Skin epidermis (tissue), 12 donors: ENCODE measurements around the gene TSPAN9.
A peak's percentile ranks its signal among the peaks of the same experiment; 100 is the strongest.

Experiments used
- H3K27ac ChIP-seq, 21 experiments: fragments of 200-600 bp; sonication (generic) in 11 of 21; one replicate each; pipeline ENCODE4 v1.5.0; 2020; ENCODE audit warnings: mild to moderate bottlenecking in 3 of 21, inconsistent platforms in 2 of 21, moderate library complexity in 2 of 21
- H3K4me3 ChIP-seq, 7 experiments: fragments of 200-600 bp; sonication (generic) in 2 of 7; one replicate each; pipeline ENCODE4 v1.5.0; 2020; ENCODE audit warnings: inconsistent platforms in 2 of 7, mild to moderate bottlenecking in 2 of 7, moderate library complexity in 1 of 7

Gene TSPAN9

DNA sequence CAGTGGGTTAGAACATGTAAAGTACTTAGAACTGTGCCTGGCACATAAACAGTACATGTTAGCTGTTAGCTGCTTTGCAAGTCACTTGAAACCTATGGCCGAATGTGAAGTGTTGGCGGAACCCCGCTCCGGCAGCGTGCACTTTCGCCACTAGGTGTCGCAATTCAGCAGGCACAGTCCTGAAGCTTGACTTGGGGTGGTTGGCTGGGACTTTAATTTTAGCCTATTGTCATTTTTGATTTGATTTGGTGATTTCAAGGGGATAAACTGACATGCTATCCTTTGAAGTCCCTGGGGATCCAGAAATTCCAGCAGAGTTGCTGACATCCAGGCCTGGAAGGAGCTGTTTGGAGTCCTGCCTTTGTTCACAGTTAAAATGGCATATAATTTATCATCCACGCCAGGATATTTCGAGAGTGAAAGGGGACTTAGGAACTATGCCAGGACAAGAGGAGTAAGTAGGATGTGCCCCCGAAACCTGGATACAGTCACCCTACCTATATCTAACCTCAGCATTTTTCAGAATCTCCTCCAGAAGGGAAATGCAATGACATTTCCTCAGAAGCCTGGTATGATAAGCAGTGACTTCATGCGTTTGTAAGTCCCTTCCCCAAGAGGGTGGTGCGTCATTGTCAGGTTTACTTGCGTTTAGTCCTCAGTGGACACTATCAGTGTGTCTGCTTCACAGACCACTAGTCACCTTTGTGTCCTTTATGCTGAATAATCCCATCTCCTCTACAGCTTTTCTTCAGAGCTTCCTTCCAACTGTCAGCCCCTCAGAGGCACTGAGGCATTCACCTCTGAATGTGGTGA is 3.5 kb upstream of the TSPAN9 start:
- Histone ChIP-seq H3K4me3 (no peak overlapping the region), H3K27ac (no peak overlapping the region)

DNA sequence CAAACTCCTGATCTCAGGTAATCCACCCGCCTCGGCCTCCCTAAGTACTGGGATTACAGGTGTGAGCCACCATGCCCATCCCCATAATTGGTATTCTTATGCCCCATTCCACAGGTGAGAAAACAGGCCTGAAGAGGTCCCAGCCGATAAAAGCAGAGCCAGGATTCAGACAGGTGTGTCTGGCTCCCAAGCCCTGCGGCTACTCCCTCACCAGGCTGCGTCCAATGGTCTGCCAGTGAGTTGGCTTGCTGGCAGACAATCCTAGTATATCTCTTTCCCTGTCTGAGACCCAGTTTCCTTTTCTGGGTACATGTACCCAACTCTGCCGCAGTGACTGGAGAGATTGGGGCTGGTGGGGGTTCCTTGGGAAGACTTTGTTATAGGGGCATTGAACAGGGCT is 1.9 kb upstream of the TSPAN9 start:
- Histone ChIP-seq H3K4me3 (no peak overlapping the region), H3K27ac (no peak overlapping the region)

- peak overlapping the region; percentile 62 to 89 (median 81) for H3K4me3 ChIP-seq
These were observed 448 bp downstream of the TSPAN9 start for GRCh38 chr12:3077572-3078081.

DNA sequence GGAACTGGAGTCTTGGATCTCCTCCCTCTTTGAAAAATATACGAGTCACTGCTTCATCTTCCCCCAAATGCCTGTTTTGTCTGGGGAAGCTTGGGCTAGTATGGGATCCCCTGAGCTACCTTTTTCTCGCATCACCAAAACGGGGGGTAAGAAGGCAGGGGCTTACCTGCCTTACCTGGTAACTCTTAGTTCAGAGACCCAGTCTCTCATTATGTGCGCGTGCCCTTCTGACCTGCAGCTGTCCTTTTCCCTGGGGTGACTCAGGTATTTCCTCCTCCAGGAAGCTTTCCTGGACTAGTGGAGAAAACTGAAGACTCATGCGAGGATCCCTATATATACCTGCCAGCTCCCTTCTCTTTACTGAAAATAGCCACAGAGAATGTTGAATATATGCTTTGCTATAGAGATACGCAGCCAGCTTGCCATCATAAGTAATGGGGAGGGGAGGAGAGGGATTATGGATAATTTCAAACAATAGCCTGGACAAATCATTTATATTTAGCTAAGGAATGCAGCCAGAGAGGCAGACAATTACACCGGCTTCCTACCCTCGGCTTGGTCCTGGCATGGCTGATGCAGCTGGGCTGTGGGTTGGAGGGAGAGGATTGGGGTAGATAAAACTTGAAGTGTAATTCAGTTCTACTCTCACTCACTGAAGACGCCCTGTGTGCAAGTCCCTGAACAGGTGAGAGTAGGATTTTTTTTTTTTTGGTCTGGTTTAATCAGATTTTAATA is 1.1 kb downstream of the TSPAN9 start:
- H3K4me3 ChIP-seq, result peak overlapping the region; percentile 62 to 89 (median 81)
- H3K27ac ChIP-seq, result peak overlapping the region in 14 of 21 experiments; percentile 76 to 97 (median 86)

More at GRCh38 chr12:3077572-3078081, 448 bp downstream of the TSPAN9 start:
- peak overlapping the region; percentile 57 to 97 (median 86) for H3K27ac ChIP-seq

DNA sequence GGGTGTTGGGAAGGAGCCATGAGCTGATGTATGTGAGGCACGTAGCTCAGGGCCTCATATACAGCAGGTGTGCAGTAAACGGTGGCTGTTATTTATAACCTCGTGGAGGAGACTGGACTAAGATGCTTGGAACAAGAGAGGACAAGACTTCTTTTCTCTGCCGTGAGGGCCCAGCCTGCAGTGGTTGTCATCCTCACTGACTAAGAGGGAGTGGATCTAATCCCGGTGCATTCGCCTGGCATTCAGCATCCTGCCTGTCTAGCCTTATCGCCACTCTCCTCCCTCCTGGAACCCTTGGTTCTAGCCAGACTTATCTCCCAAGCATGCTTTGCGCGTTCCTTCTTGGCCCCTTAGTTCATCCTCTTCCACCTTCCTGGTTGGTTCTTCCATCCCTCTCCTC is 3.9 kb downstream of the TSPAN9 start:
- no peak overlapping the region for H3K4me3 ChIP-seq
- peak overlapping the region in 2 of 21 experiments; percentile 16 to 21 for H3K27ac ChIP-seq

DNA sequence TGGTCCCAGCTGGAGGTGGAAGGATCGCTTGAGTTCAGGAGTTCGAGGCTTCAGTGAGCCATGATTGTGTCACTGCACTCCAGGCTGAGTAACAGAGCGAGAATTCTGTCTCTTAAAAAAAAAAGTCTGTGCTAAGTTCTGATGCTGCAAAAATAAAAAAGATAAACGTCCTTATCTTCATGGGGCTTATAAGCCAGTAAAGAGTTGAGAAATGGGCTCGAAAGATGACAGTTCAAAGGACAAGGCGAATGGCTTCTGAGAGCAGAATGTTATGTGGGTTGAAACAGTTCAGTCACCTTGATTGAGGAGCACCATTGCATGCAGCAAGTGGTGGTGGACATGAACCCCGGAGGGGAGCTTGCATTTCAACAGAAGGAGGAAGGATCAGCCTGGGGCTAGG is 4.7 kb downstream of the TSPAN9 start:
- H3K27ac ChIP-seq, result peak overlapping the region in 1 of 21 experiments; percentile 16

DNA sequence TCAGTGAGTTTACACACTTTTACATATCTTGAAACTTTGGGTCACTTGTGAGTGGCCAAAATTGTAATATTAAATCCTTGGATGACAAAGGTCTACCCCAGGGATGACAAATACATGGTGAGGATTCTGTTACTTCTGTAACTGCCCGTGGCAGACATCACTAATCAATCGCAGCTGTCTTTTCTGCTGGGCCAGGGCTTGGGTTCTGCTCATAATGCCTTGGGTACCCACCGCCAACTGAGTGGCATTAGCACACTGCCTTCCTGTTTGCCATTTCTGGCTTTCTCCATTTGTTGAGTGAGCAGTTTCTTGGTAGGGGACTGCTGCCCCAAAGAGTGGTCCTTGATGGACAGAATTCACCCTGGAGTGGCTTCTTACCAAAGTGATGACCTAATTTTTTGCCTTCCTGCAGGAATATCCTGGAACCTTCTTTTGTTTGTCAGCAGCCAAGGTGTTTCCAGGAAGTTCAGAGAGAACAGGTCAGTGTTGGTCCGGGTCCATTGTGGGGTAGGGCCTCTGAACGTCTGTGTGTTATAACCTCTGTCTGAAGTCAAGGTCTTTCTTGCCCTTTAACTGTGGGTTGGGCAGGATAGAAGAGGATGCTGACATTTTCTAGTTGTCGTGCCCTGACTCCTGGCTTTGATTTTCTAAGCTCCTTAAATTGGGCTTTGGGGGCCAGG is 6.2 kb downstream of the TSPAN9 start:
- Histone ChIP-seq H3K27ac (peak overlapping the region in 3 of 21 experiments; percentile 22 to 37 (median 25)), H3K4me3 (no peak overlapping the region)

More for the DNA sequence above, 4.7 kb downstream of the TSPAN9 start:
- no peak overlapping the region for H3K4me3 ChIP-seq

GRCh38 chr12:3083921-3084347 is 6.8 kb downstream of the TSPAN9 start:
- Histone ChIP-seq H3K4me3 (no peak overlapping the region), H3K27ac (peak overlapping the region in 3 of 21 experiments; percentile 22 to 48 (median 25))

GRCh38 chr12:3084742-3085141 is 7.6 kb downstream of the TSPAN9 start:
- Histone ChIP-seq H3K27ac (peak overlapping the region in 3 of 21 experiments; percentile 22 to 48 (median 25)), H3K4me3 (no peak overlapping the region)

DNA sequence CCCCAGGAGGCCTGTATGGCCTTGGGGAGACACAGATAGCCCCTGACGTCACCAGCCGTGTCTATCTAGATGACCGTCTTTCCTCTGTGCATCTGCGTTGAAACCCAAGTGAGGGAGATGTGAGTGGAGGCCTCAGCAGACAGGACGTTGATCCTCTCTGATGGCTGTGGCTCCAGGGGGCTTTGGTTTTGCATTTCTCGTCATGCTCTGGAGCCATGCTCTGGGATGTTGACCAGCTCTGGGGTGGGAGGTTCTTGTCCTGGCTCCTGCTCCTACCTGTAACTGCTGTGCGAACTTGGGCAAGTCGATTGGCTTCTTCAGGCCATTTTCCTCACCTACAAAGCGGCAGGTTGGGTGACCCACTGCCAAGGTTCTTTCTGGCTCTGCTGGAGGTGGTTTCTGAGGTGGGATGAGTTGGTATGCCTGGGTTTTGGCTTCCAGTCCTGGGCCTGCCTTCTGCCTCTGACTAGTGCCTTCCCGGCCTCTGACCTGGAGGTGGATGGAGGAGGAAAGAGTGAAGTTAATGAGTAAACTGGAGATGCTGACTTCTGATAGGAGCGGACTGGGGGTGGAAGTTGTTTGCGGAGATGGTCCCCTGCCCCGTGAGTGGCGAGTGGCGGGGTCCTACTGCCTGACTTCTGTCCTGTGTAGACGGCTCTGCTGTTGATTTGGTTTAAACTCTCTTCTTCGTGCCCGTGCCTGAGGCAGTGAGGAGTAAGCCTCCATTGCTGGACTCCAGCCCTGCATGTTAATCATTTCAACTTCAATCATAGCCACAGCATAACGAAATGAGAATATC is 8.4 kb downstream of the TSPAN9 start:
- no peak overlapping the region for H3K4me3 ChIP-seq

GRCh38 chr12:3086211-3086610 is 9.0 kb downstream of the TSPAN9 start:
- Histone ChIP-seq H3K4me3 (no peak overlapping the region), H3K27ac (peak overlapping the region in 8 of 21 experiments; percentile 3 to 58 (median 36))

More for the DNA sequence above, 8.4 kb downstream of the TSPAN9 start:
- peak overlapping the region in 10 of 21 experiments; percentile 3 to 60 (median 28) for H3K27ac ChIP-seq

DNA sequence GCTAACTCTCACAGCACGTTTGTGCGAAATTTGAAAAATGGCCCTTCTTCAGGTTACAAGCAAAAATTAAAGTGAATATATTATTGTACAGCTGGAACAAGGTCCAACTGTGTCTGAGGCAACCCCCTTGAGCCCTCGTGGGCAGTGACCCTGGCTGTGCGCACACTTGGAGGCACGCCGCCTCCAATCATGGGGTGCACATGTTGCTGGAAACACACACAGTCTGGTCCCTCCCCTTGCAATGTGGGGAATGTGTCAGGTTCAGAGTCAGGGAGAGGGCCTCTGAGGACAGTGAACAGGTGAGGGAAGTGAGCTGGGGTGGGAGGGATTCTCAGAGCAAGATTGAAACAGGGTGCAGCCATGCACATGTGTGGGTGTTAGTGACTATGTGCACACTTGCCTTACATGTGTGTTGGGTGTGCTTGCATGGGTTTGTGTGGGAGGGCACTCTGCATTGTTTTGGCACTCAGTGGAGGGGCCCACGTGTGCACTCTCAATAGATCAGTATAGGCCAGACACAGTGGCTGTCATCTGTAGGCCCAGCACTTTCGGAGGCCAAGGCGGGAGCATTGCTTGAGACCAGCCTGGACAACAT is 9.6 kb downstream of the TSPAN9 start:
- H3K27ac ChIP-seq, result peak overlapping the region in 4 of 21 experiments; percentile 42 to 58 (median 48)
- no peak overlapping the region for H3K4me3 ChIP-seq

- no peak overlapping the region for H3K4me3 ChIP-seq
- H3K27ac ChIP-seq, result peak overlapping the region in 10 of 21 experiments; percentile 15 to 61 (median 51)
These were observed 10.8 kb downstream of the TSPAN9 start for GRCh38 chr12:3087758-3088650.

GRCh38 chr12:3089588-3089987 is 12.4 kb downstream of the TSPAN9 start:
- no peak overlapping the region for H3K27ac ChIP-seq

DNA sequence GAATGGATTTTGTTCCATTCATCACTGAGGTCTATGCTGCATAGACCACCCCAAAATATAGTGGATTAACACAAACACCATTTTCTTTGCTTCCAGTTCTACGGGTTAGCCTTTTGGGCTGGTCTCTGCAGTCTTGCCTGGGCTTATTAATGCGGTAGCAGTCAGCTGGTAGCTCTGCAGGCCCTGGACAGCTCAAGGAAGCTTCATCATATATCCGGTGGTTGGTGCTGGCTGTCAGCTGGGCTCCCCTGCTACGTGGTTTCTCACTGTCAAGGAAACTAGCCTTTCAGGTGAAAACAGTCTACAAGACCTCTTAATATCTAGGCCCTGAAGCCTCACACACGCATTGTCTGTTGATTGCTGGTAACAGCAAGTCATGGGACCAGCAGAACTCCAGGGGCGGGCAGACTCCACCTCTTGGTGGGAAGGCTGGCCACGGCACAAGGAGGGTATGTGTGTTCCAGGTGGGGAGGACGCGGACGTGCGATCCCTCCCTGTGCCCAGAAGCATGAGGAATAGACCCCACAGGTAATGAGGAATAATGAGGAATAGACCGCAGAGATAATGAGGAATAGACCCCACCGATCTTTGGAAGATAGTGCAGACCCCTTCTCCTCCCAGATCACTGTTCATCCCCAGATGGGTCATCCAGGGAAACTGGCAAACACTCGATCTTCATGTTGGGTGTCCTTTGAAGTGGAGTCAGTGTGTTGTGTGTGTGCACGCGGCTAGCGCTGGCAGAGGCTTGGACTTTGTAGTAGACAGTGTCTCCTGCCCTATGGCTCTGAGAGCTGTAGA is 13.3 kb downstream of the TSPAN9 start:
- H3K27ac ChIP-seq, result no peak overlapping the region
- no peak overlapping the region for H3K4me3 ChIP-seq

More at GRCh38 chr12:3089588-3089987, 12.4 kb downstream of the TSPAN9 start:
- no peak overlapping the region for H3K4me3 ChIP-seq

DNA sequence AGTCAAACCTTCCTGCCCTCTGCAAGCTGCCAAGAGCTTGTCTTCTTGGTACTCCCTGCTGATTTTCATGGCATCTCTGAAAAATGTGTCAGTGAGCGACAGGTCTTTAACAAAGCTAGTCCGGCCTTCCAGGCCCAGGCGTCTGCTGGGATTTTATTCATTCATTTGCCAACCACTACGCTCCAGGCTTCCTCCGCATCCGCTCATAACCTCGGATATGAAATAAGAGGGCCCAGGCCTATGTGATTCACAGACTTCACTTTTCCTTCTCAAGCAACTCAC is 13.8 kb downstream of the TSPAN9 start:
- Histone ChIP-seq H3K27ac (no peak overlapping the region), H3K4me3 (no peak overlapping the region)
